Measurements from ENCODE around the gene DOK3. TPM values are rescaled to one million over a fixed set of nuclear protein-coding genes. Genes with fewer than 3 reads are reported as not detected.

Gene DOK3
- total and polyA plus RNA-seq, 8 donors: 5.8 to 90.5 (median 7.1) TPM

GRCh38 chr5:177462021-177462670, 47.5 kb downstream of the DOK3 start:
- peak; percentile 9 for ATAC-seq
- Histone ChIP-seq H3K36me3 (peaks cover 0 to 46% of the 10 kb centered on the region in 2 donors), H3K4me1 (peaks cover 0 to 26% of the 10 kb centered on the region in 2 donors), H3K9me3 (no peaks in the 10 kb centered on the region), H3K4me3 (no peak overlapping the region), H3K27ac (peak overlapping the region in 1 of 2 donors; percentile 68), H3K27me3 (no peaks in the 10 kb centered on the region)
- no peak for TF ChIP-seq CTCF (IDR thresholded peaks at IDR 0.05)
- no peak for DNase-seq
- intact Hi-C loops (cut with DNase I): no loop called here

DNA sequence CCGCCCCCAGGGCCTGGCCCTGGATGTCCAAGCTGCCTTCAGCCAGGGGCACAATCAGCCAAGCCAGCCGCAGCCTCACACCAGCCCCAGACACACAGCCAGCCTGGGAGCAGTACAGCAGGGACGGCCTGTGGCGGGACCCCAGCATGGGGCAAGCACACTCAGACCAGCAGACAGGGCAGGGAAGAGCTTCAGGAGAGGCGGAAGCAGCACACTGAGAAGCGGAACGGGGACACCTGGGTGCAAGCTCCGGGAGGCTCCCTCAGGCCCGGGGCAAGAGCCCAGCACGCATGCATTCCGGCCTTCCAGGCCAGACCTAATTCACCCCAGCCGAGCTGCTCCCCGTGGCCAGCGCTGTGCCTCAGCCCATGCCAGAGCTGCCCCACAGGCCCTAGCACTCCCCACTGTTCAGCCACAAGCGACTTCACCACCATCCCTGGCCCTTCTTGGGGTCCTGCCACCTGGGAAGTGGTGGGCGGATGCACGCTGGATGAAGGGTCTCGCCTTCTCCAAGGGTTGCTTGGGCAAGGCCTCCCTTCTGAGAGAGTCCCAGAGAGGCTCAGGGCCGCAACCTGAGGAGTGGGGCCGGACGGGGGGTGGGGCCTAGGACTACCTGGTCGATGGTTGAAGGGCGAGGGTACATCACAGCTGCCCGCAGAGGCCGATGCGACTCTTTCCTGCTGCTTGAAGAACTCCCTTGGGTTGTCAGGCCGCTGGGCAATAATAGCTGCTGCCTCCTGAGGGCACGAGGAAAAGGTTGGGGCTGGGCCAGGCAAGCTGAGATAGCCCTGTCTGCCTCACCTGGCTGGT, 49.6 kb downstream of the DOK3 start:
- Histone ChIP-seq H3K9me3 (no peaks in the 10 kb centered on the region), H3K36me3 (peaks cover 0 to 28% of the 10 kb centered on the region in 2 donors), H3K4me3 (no peak overlapping the region), H3K27ac (no peak overlapping the region), H3K4me1 (peaks cover 0 to 47% of the 10 kb centered on the region in 2 donors), H3K27me3 (peaks cover 0 to 7% of the 10 kb centered on the region in 2 donors)
- intact Hi-C loops (cut with DNase I): loop anchor here (10.0 kb wide), 2 partner anchors 65 to 135 kb away; no protein-coding TSS in a partner anchor
- DNase-seq (no peak), ATAC-seq (no peak)
- TF ChIP-seq CTCF (IDR thresholded peaks at IDR 0.05): no peak

GRCh38 chr5:177459357-177459756, 50.3 kb downstream of the DOK3 start:
- peaks cover under 1 to 54% of the 10 kb centered on the region in 2 donors for H3K4me1 ChIP-seq
- peaks cover 0 to 9% of the 10 kb centered on the region in 2 donors for H3K27me3 ChIP-seq
- H3K27ac ChIP-seq: no peak overlapping the region
- intact Hi-C loops (cut with DNase I): loop anchor here (10.0 kb wide), 2 partner anchors 65 to 135 kb away; no protein-coding TSS in a partner anchor
- H3K4me3 ChIP-seq: no peak overlapping the region
- peaks cover 0 to 27% of the 10 kb centered on the region in 2 donors for H3K36me3 ChIP-seq
- ATAC-seq: no peak
- TF ChIP-seq CTCF (IDR thresholded peaks at IDR 0.05): no peak
- no peak for DNase-seq
- no peaks in the 10 kb centered on the region for H3K9me3 ChIP-seq

DNA sequence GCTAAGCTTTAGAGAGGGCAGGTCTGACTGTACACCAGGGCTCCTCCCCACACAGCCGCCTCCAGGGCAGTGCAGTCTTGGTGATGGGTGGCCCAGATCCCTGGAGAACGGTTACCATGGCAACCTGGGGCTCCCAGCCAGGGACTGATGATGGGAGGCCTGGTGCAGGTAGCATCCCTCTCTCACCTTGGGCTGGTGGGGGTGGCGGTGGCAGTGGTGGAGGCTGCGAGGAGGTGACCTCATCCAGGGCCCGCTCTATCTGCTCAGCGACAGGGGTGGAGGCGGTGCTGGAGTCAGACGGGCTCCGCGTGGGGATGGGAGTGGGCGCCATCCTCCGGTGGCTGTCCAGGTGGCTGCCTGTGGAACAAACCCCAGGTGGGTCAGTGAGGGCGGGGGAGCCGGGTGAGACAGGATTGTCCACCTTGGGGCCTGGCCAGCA, 50.7 kb downstream of the DOK3 start:
- ATAC-seq (no peak), DNase-seq (no peak)
- Histone ChIP-seq H3K27me3 (peaks cover 0 to 10% of the 10 kb centered on the region in 2 donors), H3K27ac (no peak overlapping the region), H3K9me3 (no peaks in the 10 kb centered on the region), H3K4me3 (no peak overlapping the region), H3K4me1 (peaks cover 4 to 58% of the 10 kb centered on the region in 2 donors), H3K36me3 (peaks cover 0 to 27% of the 10 kb centered on the region in 2 donors)
- no peak for TF ChIP-seq CTCF (IDR thresholded peaks at IDR 0.05)
- intact Hi-C loops (cut with DNase I): loop anchor here (10.0 kb wide), 2 partner anchors 64 to 134 kb away; no protein-coding TSS in a partner anchor
